NCI-H2171 treated with DMSO at 0.1 percent for 48 hours (cell line): ENCODE measurements around the gene FBXW7.

Source experiments
- DNase-seq: peaks from one replicate; lab custom pipeline; 2025; lab: John Stamatoyannopoulos, UW

The FBXW7 gene

GRCh38 chr4:152369902-152370295, 166.0 kb downstream of the FBXW7 start:
- DNase-seq: no peak

DNA sequence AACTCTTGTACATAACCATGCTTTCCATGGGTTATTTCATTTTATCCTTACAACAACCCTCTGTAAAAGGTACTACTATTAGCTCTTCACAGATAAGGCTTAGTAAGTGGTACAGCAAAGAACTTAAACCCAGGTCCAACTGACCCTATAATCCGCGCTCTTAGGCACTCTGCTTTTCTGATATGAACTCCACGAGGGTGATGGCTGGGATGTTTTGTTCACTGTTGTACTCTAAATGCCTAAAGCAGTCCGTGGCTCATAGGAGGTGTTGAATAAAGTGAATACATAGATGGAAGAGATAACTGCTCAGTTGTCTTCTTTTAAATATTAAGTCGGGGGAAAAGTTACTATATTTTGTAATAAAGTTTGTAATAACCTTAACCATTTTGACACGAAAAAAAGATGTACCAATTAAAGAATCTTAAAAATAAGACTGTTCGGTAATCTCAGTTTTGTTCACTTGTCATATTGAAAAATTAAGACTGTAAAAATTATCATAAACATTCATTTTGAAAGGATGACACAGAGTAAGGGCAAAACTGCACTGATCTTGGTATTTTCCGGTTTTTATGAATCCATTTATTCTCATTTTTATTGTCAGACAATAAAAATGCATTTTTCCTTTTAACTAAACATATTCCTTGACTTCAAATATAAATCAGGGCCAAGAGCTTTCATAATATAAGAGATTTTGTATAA, 166.5 kb downstream of the FBXW7 start:
- DNase-seq: no peak

GRCh38 chr4:152368001-152368400, 167.9 kb downstream of the FBXW7 start:
- peak; percentile 65 for DNase-seq

GRCh38 chr4:152364883-152365282, 171.0 kb downstream of the FBXW7 start:
- no peak for DNase-seq

- DNase-seq: no peak
These were observed 171.5 kb downstream of the FBXW7 start for GRCh38 chr4:152364383-152364782.

- DNase-seq: no peak
These were observed 172.0 kb downstream of the FBXW7 start for GRCh38 chr4:152363904-152364303.

DNA sequence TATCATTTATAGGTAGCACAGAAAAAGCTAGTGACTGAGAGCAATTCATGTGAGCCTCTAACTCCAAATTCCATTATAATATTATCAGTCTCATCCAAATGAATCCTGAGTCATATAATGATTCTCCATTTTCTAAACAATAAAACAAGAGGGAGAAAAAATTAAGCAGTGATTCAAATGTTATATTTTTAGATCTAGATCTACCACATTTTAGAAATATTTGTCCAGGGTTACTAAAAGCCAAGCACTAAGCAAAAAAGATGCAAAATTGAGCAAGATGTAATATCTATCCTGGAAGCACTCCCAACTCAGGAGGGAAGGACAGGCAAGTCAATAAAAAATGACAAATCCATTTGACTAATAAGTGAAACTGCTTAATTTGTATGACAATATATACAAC, 172.8 kb downstream of the FBXW7 start:
- DNase-seq: no peak

GRCh38 chr4:152360045-152360410, 175.9 kb downstream of the FBXW7 start:
- no peak for DNase-seq

DNA sequence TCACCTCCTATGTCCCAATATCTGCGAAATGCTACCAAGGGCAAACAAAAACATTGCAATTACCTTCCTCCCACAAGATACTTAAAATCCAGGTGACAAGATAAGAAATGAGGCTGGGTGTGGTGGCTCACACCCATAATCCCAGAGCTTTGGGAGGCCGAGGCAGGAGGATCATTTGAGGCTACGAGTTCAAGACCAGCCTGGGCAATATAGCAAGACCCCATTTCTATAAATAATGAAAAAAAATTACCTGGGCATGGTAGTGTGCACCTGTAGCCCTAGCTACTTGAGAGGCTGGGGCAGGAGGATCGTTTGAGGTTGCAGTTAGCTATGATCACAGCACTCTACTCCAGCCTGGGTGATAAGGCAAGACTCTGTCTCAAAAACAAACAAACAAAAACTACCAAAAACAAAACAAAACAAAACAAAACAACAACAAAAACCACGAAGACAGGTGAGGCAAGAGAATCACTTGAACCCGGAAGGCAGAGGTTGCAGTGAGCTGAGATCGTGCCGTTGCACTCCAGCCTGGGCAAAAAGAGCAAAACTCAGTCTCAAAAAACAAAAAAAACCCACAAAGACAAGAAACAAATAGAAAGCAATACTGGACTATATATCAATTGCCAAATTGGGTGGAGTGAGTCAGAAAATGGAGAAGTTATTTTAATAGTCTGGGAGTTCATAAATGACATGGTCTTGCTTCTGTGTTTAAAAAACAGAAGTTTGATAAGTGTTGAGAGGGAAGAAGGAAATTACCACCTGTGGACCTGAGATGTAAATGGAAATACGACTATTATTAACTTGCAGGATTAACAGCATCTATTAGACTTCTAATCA, 176.5 kb downstream of the FBXW7 start:
- no peak for DNase-seq

GRCh38 chr4:152357206-152357605, 178.7 kb downstream of the FBXW7 start:
- no peak for DNase-seq

DNA sequence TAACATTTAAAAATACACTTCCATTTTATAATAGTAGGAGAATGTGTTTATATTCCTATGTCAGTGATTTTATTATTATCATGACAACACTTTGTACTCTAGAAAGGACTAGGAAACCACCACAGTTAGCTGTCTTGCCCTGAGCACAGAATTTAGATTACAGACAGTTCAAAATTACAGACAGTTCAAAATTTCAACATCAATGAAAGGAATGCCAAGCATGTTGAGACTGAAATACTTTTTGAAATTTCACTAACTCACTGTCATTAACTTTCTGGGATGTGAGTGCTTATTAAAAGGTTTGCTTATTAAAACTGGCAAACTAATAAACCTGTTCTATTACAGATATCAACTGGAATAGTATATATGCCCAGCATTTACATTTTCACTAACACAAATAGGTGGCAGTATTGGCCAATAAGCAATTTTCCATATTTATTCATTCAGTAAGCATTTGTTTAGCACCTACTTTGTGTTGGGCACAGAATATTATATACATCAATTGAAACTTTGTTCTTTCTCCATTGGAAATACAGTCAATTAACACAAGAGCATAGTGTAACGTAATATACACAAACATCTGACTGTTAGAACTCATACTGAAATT, 179.4 kb downstream of the FBXW7 start:
- DNase-seq: no peak

DNA sequence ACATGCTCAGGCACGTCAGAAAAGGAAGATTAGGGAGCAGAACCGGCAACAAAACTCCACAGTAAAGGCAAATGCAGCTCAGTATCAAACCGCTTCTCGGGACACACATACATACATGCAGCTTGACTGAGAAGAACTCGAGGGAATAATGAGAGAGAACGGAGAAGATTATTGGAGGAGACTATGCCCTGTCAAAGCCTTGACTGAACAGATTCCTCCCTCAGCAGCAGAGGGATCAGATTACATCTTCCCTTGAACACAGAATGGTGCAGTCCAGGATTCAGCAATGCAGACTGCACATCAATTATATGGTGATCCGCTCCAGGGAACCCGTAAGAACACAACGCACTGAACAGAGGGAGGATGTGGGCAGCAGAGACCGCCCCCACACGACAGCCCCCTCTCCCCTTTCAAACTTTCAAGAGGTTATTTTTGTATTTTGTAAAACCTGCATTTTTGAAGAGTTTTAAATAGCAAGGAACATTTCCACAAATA, 183.2 kb downstream of the FBXW7 start:
- peak; percentile 93 for DNase-seq

- no peak for DNase-seq
These were observed 183.7 kb downstream of the FBXW7 start for GRCh38 chr4:152352215-152352614.

DNA sequence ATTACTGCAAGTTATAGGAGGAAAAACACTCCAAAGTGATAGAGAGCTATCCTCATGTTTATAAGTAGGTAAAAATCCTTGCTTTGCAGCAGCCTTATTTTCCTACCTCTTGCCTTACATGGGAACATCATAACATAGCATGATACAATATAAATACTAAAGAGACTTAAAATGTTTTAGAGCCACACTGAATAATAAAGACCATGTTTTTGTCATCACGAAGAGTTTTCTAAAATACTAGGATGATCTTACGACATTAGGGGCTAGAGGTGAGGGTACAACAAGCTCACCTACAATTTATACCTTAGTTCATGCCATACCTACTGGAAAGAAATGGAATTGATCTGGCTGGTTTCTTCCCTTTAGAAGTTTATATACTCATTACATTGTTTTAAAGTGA, 184.8 kb downstream of the FBXW7 start:
- no peak for DNase-seq

GRCh38 chr4:152348670-152349069, 187.2 kb downstream of the FBXW7 start:
- no peak for DNase-seq

GRCh38 chr4:152346979-152347378, 188.9 kb downstream of the FBXW7 start:
- DNase-seq: no peak

GRCh38 chr4:152346526-152346925, 189.4 kb downstream of the FBXW7 start:
- no peak for DNase-seq

GRCh38 chr4:152344001-152344400, 191.9 kb downstream of the FBXW7 start:
- no peak for DNase-seq

- DNase-seq: no peak
These were observed 193.6 kb downstream of the FBXW7 start for GRCh38 chr4:152342293-152342692.

DNA sequence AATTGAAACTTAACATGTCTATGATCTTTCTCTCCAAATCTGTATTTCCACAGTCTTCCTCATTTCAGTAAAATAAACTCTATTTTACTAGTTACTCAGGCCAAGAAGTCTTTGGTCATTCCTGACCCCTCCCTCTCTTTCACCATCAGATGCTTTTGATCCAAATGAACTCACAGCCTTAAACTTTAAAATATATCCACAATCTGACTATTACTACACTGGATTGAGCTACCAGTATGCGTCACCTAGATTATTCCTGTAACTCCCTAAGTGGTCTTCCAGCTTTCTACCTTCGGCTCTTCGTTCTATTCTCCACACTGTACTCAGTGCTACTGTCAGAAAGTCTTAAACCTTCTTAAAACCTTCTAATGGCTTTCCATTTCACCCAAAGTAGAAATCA, 195.1 kb downstream of the FBXW7 start:
- no peak for DNase-seq

- no peak for DNase-seq
These were observed 196.3 kb downstream of the FBXW7 start for GRCh38 chr4:152339576-152339975.

- no peak for DNase-seq
These were observed 201.0 kb downstream of the FBXW7 start for GRCh38 chr4:152334931-152335330.

- DNase-seq: no peak
These were observed 204.8 kb downstream of the FBXW7 start for GRCh38 chr4:152331042-152331441.
